Subcutaneous adipose tissue (tissue), 4 donors: ENCODE measurements around the gene TK2. TPM values are rescaled to one million over a fixed set of nuclear protein-coding genes. Genes with fewer than 3 reads are reported as not detected.

Experiments
- CTCF ChIP-seq: fragments of 450-650 bp; IDR thresholded peaks from one replicate; pipeline ENCODE4 v1.5.1; 2016; ENCODE audit warnings: low read depth, mild to moderate bottlenecking, control low read depth, antibody characterized with exemption, moderate library complexity
- total RNA-seq, 4 donors: library from RNA; depleted of rRNA; stranded (reverse); fragments of >200 nt; gene quantifications; one replicate each; pipeline ENCODE4 v1.1.0, GENCODE V29; 2016

TK2 gene
- total RNA-seq, 4 donors from 2014 or later = 63.6 to 118 (median 92.4) TPM

GRCh38 chr16:66551348-66551759 is 1.4 kb upstream of the TK2 start:
- TF ChIP-seq CTCF = no peak

GRCh38 chr16:66548868-66549267 is 1.1 kb downstream of the TK2 start:
- TF ChIP-seq CTCF = no peak

GRCh38 chr16:66548068-66548467 is 1.9 kb downstream of the TK2 start:
- no peak for TF ChIP-seq CTCF

GRCh38 chr16:66547101-66547989 is 2.6 kb downstream of the TK2 start:
- TF ChIP-seq CTCF = no peak

- TF ChIP-seq CTCF = no peak
Measured at GRCh38 chr16:66544016-66544757, 5.7 kb downstream of the TK2 start.

GRCh38 chr16:66543541-66543940 is 6.4 kb downstream of the TK2 start:
- no peak for TF ChIP-seq CTCF

- no peak for TF ChIP-seq CTCF
Measured at GRCh38 chr16:66542396-66542795, 7.5 kb downstream of the TK2 start.
